A172 (cell line): ENCODE results near the gene CRYBA4. TPM values are rescaled to one million over a fixed set of nuclear protein-coding genes. Genes with fewer than 3 reads are reported as not detected.
"Not testable (repeated sequence)": the region's sequence is repeated elsewhere in the genome, so short reads cannot be mapped to it uniquely, and the experiment has no call there.

ENCODE experiments used
- DNase-seq: peaks from one replicate; pipeline ENCODE4 v3.0.0-alpha.2; 2015; ENCODE audit warnings: low spot score
- total RNA-seq: library from RNA; depleted of rRNA; stranded (reverse); fragments of >200 nt; shearing (Covaris generic); gene quantifications from 2 replicates; pipeline ENCODE4 v1.2.3, GENCODE V29; 2014

CRYBA4 gene
- total RNA-seq, 1 experiment from 2014 or later = not detected

GRCh38 chr22:26597026-26597425, 24.7 kb upstream of the CRYBA4 start:
- no peak for DNase-seq

- no peak for DNase-seq
Observed at GRCh38 chr22:26597480-26597879, 24.3 kb upstream of the CRYBA4 start.

GRCh38 chr22:26599505-26599904, 22.3 kb upstream of the CRYBA4 start:
- no peak for DNase-seq

GRCh38 chr22:26601726-26602125, 20.0 kb upstream of the CRYBA4 start:
- DNase-seq = no peak

- no peak for DNase-seq
Observed at GRCh38 chr22:26602127-26602526, 19.6 kb upstream of the CRYBA4 start.

GRCh38 chr22:26604368-26604767, 17.4 kb upstream of the CRYBA4 start:
- DNase-seq = no peak

GRCh38 chr22:26606611-26607010, 15.2 kb upstream of the CRYBA4 start:
- DNase-seq = peak; percentile 65

GRCh38 chr22:26608129-26608528, 13.6 kb upstream of the CRYBA4 start:
- no peak for DNase-seq

GRCh38 chr22:26609287-26609686, 12.5 kb upstream of the CRYBA4 start:
- no peak for DNase-seq

GRCh38 chr22:26610072-26610958, 11.4 kb upstream of the CRYBA4 start:
- DNase-seq = peak; percentile 88

GRCh38 chr22:26610996-26611395, 10.8 kb upstream of the CRYBA4 start:
- peak; percentile 68 for DNase-seq

GRCh38 chr22:26612652-26613051, 9.1 kb upstream of the CRYBA4 start:
- no peak for DNase-seq

- DNase-seq = not testable (repeated sequence)
Observed at GRCh38 chr22:26613753-26614152, 8.0 kb upstream of the CRYBA4 start.

GRCh38 chr22:26614322-26614721, 7.4 kb upstream of the CRYBA4 start:
- no peak for DNase-seq

- DNase-seq = no peak
Observed at GRCh38 chr22:26615149-26615548, 6.6 kb upstream of the CRYBA4 start.

- DNase-seq = no peak
Observed at GRCh38 chr22:26615830-26616435, 5.8 kb upstream of the CRYBA4 start.

- no peak for DNase-seq
Observed at GRCh38 chr22:26616650-26617049, 5.1 kb upstream of the CRYBA4 start.

GRCh38 chr22:26617271-26618199, 4.2 kb upstream of the CRYBA4 start, which contains the start of gene CRYBB1:
Gene CRYBB1 (minus strand): TSS chr22:26618027. CDS start chr22:26616319, 1,708 bp downstream.
- no peak for DNase-seq

GRCh38 chr22:26618455-26618854, 3.3 kb upstream of the CRYBA4 start:
- no peak for DNase-seq

GRCh38 chr22:26619510-26619909, 2.3 kb upstream of the CRYBA4 start:
- DNase-seq = no peak

- DNase-seq = no peak
Observed at GRCh38 chr22:26620197-26620596, 1.6 kb upstream of the CRYBA4 start.

- no peak for DNase-seq
Observed at GRCh38 chr22:26623984-26624383, 2.2 kb downstream of the CRYBA4 start.
